ENCODE data around the gene KCNK3. TPM values are rescaled to one million over a fixed set of nuclear protein-coding genes. Genes with fewer than 3 reads are reported as not detected.

KCNK3 gene
- polyA plus RNA-seq (2012; ENCODE audit: insufficient read depth, insufficient read length, low read depth): 58.2 TPM

- Histone ChIP-seq H3K27me3 (no peaks in the 10 kb centered on the region), H3K4me3 (ENCODE audit: low read depth, low read length) (peak within 1 kb of the TSS; percentile 81), H3K9me3 (no peaks in the 10 kb centered on the region), H3K36me3 (peaks cover 5% of the 10 kb centered on the region), H3K4me1 (peaks cover 24% of the 10 kb centered on the region)
- DNase-seq: peak; percentile 90
- TF ChIP-seq CTCF (IDR thresholded peaks at IDR 0.05; ENCODE audit: low read depth, low read length): no peak
These were observed at the start of gene KCNK3 for GRCh38 chr2:26692279-26692896. TSS of gene KCNK3 (plus strand) at chr2:26692722. CDS start at chr2:26692876, 154 bp downstream.

GRCh38 chr2:26644188-26644835 lies 48.2 kb upstream of the KCNK3 start:
- H3K36me3 ChIP-seq: no peaks in the 10 kb centered on the region
- no peaks in the 10 kb centered on the region for H3K9me3 ChIP-seq
- DNase-seq: no peak
- no peak overlapping the region for H3K4me3 ChIP-seq (ENCODE audit: low read depth, low read length)
- no peaks in the 10 kb centered on the region for H3K27me3 ChIP-seq
- no peak for TF ChIP-seq CTCF (IDR thresholded peaks at IDR 0.05; ENCODE audit: low read depth, low read length)
- peaks cover 6% of the 10 kb centered on the region for H3K4me1 ChIP-seq

- peaks cover 3% of the 10 kb centered on the region for H3K4me1 ChIP-seq
- no peak overlapping the region for H3K4me3 ChIP-seq (ENCODE audit: low read depth, low read length)
- TF ChIP-seq CTCF (IDR thresholded peaks at IDR 0.05; ENCODE audit: low read depth, low read length): no peak
- peaks cover 4% of the 10 kb centered on the region; the same call in 1 of the 2 replicates for H3K9me3 ChIP-seq
- no peaks in the 10 kb centered on the region for H3K36me3 ChIP-seq
- DNase-seq: no peak
- no peaks in the 10 kb centered on the region for H3K27me3 ChIP-seq
These were observed 46.8 kb upstream of the KCNK3 start for GRCh38 chr2:26645762-26646161.

GRCh38 chr2:26646986-26647672 lies 45.4 kb upstream of the KCNK3 start:
- Histone ChIP-seq H3K36me3 (no peaks in the 10 kb centered on the region), H3K27me3 (no peaks in the 10 kb centered on the region), H3K9me3 (peaks cover 4% of the 10 kb centered on the region; the same call in 1 of the 2 replicates), H3K4me3 (ENCODE audit: low read depth, low read length) (no peak overlapping the region), H3K4me1 (peaks cover 3% of the 10 kb centered on the region)
- DNase-seq: no peak
- no peak for TF ChIP-seq CTCF (IDR thresholded peaks at IDR 0.05; ENCODE audit: low read depth, low read length)

GRCh38 chr2:26647981-26648380 lies 44.5 kb upstream of the KCNK3 start:
- Histone ChIP-seq H3K4me3 (ENCODE audit: low read depth, low read length) (no peak overlapping the region), H3K27me3 (no peaks in the 10 kb centered on the region), H3K4me1 (peaks cover 7% of the 10 kb centered on the region), H3K36me3 (no peaks in the 10 kb centered on the region), H3K9me3 (peaks cover 4% of the 10 kb centered on the region; the same call in 1 of the 2 replicates)
- TF ChIP-seq CTCF (IDR thresholded peaks at IDR 0.05; ENCODE audit: low read depth, low read length): no peak
- no peak for DNase-seq
